Transverse colon (tissue), 4 donors: ENCODE data around the gene CRMP1.

ENCODE experiments used
- CTCF ChIP-seq, 5 experiments: fragments of 200-600 bp in 3 of 5; fragments of 450-650 bp in 2 of 5; sonication (generic) in 3 of 5; IDR thresholded peaks; 1 replicate in 2 of 5; 2 replicates in 3 of 5; pipeline ENCODE4 v1.5.1; 2016 to 2017; ENCODE audit warnings: antibody characterized with exemption in 5 of 5, inconsistent platforms in 3 of 5, mild to moderate bottlenecking in 2 of 5, moderate library complexity in 1 of 5
- POLR2AphosphoS5 ChIP-seq, 3 donors: sonication (generic); formaldehyde crosslinking; IDR thresholded peaks; one replicate each; pipeline ENCODE4 v1.6.1; 2016; ENCODE audit warnings: antibody characterized with exemption in 3 of 3

- TF ChIP-seq CTCF (IDR thresholded peaks at IDR 0.05) = no peak
- TF ChIP-seq POLR2AphosphoS5 (IDR thresholded peaks at IDR 0.05) = no peak
These were observed 31.7 kb upstream of the CRMP1 start for GRCh38 chr4:5924461-5925125.
